DMS 273 (cell line): ENCODE measurements around the gene SLC44A5.

Source experiments
- DNase-seq: peaks from one replicate; lab custom pipeline; 2025; ENCODE audit not compliant: unreplicated experiment; lab: John Stamatoyannopoulos, UW

SLC44A5 gene

DNA sequence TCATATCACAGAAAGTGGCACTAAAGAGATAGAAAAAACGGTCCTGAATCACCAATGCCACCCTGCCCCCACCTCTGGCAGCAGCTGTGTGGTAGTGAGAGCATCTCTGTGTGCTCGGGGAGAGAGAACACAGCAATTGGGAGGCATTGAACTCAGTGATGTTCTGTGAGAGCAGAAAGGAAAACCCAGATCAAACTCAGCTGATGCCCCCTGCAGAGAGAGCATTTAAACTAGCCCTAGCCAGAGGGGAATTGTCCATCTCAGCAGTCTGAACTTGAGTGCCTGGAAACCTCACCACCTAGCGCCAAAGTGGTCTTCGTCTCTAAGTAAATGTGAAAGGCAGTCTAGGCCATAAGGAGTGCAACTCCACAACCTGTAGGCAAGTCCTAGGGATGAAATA is 21.3 kb downstream of the SLC44A5 start:
- DNase-seq = no peak

GRCh38 chr1:75588779-75589475 is 22.0 kb downstream of the SLC44A5 start:
- no peak for DNase-seq

GRCh38 chr1:75587692-75588091 is 23.2 kb downstream of the SLC44A5 start:
- no peak for DNase-seq

GRCh38 chr1:75583282-75583681 is 27.6 kb downstream of the SLC44A5 start:
- no peak for DNase-seq

GRCh38 chr1:75582725-75583261 is 28.1 kb downstream of the SLC44A5 start:
- DNase-seq = no peak

DNA sequence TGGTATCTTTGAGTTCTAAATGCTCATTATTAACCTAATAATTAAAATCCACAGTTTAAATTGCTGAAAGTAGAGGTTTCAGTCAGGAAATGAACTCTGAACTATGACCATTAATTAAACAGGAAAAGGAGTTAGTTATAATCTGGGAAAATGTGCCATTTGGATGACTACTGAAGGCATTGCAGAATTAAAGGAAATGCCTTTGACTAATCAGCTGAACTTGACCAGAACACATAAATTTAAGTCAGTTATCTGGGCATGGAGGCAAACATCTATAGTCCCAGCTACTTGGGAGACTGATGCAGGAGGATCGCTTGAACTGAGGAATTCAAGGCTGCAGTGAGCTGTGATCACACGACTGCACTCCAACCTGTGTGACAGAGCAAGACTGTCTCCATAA is 31.9 kb downstream of the SLC44A5 start:
- DNase-seq = no peak

DNA sequence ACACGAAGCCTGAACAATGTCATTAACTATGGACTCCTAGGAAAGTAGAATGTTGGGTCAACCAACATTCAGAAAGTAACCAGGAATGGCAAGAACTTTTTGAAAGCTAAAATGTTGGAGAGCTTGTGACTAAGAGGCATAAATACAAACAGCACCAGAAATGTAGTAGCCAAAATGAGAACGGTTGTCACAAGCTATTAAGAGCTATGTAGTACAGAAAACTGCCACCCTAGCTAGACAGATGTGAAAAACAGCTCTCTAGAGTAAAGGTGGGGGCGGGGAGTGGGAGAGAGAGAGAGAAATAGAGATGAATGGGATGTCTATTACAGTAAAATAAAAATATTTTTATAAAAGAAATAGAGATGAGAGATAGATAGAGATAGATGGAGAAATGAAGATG is 35.1 kb downstream of the SLC44A5 start:
- no peak for DNase-seq

DNA sequence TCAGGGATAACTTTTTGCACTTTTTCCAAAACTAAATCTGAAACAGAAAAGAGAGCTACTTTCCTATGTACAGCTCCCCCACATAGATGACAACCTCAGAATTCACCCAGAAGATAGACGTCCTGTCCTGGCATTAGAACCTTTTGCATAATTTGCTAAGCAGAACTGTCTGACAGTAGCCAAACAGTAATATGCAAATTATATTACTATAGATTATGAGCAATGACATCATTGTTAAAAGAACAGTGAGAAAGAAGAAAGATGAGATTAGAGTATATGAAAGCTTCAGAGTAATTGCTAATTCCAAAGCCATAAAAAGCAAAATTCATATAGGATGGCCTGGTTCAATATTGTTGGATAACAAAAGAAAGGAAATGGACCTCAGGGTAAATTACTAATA is 43.7 kb downstream of the SLC44A5 start:
- no peak for DNase-seq

- no peak for DNase-seq
Observed at GRCh38 chr1:75559800-75560199, 51.1 kb downstream of the SLC44A5 start.

GRCh38 chr1:75559136-75559535 is 51.8 kb downstream of the SLC44A5 start:
- DNase-seq = no peak

DNA sequence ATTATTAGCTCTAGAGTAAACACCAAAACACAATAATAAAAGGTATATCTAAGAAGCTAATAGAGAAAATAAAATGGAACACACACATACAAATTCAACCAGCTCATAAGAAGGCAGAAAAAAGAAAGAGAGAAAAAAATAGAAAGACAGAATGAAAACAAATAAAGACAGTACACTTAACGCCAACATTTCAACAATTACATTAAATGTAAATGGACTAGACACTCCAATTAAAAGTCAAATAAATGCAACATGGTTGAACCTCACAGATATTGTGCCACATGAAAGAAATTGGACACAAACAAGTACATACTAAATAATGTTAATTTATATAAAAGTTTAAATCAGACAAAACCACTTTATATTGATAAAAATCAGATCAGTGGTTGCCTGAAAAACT is 56.0 kb downstream of the SLC44A5 start:
- no peak for DNase-seq

GRCh38 chr1:75554181-75554580 is 56.7 kb downstream of the SLC44A5 start:
- no peak for DNase-seq

GRCh38 chr1:75550559-75550958 is 60.4 kb downstream of the SLC44A5 start:
- DNase-seq = no peak

- no peak for DNase-seq
Observed at GRCh38 chr1:75548721-75549480, 62.0 kb downstream of the SLC44A5 start.

- no peak for DNase-seq
Observed at GRCh38 chr1:75543705-75544104, 67.2 kb downstream of the SLC44A5 start.

- DNase-seq = no peak
Observed at GRCh38 chr1:75542818-75543570, 67.9 kb downstream of the SLC44A5 start.

- DNase-seq = no peak
Observed at GRCh38 chr1:75539230-75540116, 71.4 kb downstream of the SLC44A5 start.

DNA sequence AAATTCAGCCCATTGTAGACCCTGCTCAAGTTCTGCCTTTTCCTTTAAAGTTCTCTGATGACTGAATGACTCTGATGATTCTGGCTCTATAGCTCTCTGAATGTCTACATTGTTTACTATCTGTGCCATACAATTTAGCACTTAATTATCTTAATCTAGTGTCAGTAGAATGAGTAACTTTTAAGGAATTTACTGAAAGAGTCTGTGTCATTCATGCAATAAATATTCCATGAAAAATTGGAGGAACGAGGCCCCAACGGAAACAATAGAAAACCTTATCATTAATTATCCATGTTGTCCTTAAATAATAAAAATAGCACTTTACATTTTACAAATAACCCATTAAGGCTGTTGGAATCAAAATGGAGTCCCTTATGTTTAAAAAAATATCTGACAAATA is 77.8 kb downstream of the SLC44A5 start:
- no peak for DNase-seq

DNA sequence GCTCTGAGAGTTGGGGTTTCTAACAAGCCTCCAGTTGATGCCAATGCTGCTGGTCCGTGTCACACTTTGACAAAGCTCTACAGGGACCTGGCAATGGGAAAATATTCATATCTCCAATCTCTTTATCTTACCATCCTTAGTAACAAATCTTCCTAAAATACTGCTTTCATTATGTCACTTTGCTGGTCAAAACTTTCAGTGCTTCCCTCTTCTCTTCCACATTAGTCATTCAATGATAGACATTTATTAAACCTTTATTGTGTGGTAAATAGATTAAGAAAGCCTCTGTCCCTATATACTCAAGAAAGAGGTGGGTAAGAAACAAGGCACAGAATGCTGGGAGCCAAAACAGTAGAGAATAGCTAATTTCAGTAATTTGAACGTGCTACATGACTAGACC is 79.3 kb downstream of the SLC44A5 start:
- DNase-seq = no peak

DNA sequence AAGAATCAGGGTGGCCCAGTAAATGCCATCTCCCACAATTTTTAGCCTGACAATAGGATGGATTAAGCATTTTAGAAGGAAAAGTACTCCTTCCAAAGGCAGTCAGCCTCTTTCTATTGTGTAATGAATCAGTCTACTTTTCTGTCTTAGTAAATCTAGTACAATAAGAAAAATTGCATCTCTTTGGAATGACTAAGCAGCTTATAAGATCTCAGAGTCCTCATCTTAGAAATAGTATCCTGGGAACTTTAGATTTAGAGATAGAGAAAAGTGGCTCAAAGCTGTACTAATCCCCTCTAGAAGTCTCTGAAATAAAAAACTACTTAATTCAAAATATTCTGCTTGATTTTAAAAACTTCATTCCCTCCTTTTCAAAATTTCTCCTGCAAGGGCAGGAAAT is 81.4 kb downstream of the SLC44A5 start:
- no peak for DNase-seq

DNA sequence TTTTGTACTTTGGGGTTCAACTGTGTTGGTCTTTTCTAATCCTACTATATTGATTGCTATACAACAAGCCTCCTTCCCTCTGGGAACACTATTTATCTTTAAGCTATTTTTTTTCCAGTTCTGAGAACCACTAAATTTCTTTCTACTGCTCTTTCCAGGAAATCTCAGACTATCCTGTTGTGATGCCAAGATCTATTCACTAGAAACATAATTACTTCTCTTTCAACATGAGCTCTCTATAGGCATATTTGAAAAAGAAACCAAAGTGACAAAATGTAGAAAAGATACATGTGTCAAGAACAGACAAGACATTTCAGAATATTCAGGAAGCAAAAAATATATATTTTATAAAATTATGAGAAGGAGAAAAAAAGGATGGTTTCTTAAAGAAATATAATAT is 82.9 kb downstream of the SLC44A5 start:
- no peak for DNase-seq
